Uterus (tissue), 4 donors: ENCODE results near the gene COL4A1. TPM values are rescaled to one million over a fixed set of nuclear protein-coding genes. Genes with fewer than 3 reads are reported as not detected.

ENCODE experiments used
- DNase-seq, 2 donors: peaks; one replicate each; pipeline ENCODE4 v3.0.0-alpha.2; 2019 to 2020
- H3K27ac ChIP-seq, 2 donors: fragments of 200-600 bp; sonication (generic); 1 replicate in 1 of 2; 2 replicates in 1 of 2; pipeline ENCODE4 v1.5.1; 2016 to 2018
- H3K27me3 ChIP-seq, 2 donors: fragments of 200-600 bp; sonication (generic); one replicate each; pipeline ENCODE4 v1.5.1; 2018 to 2019; ENCODE audit warnings: control low read depth in 1 of 2
- H3K36me3 ChIP-seq, 2 donors: fragments of 200-600 bp; sonication (generic); one replicate each; pipeline ENCODE4 v1.5.1; 2019; ENCODE audit warnings: control low read depth in 1 of 2
- H3K4me1 ChIP-seq, 2 donors: fragments of 200-600 bp; sonication (generic); one replicate each; pipeline ENCODE4 v1.5.1; 2018 to 2019; ENCODE audit warnings: control low read depth in 1 of 2
- H3K4me3 ChIP-seq, 2 donors: fragments of 200-600 bp; sonication (generic); 1 replicate in 1 of 2; 2 replicates in 1 of 2; pipeline ENCODE4 v1.5.1; 2018 to 2019; ENCODE audit warnings: mild to moderate bottlenecking in 1 of 2
- H3K9me3 ChIP-seq, 2 donors: fragments of 200-600 bp; sonication (generic); one replicate each; pipeline ENCODE4 v1.5.1; 2019; ENCODE audit warnings: control low read depth in 1 of 2
- CTCF ChIP-seq, 4 experiments: fragments of 200-600 bp in 2 of 4; fragments of 450-650 bp in 2 of 4; sonication (generic) in 2 of 4; IDR thresholded peaks; one replicate each; pipeline ENCODE4 v1.5.1; 2016 to 2019; ENCODE audit warnings: antibody characterized with exemption in 4 of 4, mild to moderate bottlenecking in 2 of 4, moderate library complexity in 1 of 4
- POLR2A ChIP-seq, 2 donors: fragments of 450-650 bp; IDR thresholded peaks; one replicate each; pipeline ENCODE4 v1.6.1; 2016; ENCODE audit warnings: antibody characterized with exemption in 2 of 2, mild to moderate bottlenecking in 1 of 2, moderate library complexity in 1 of 2
- intact Hi-C: fragments of 100-400 bp; cut with DNase I; formaldehyde crosslinking; loops from one replicate; pipeline ENCODE4 v1.15.1; 2023; ENCODE audit warnings: low total_unique reads
- total RNA-seq, 4 donors: library from RNA; depleted of rRNA in 3 of 4; stranded (reverse); fragments of >200 nt in 3 of 4; gene quantifications; one replicate each; pipeline versions ENCODE4 v1.1.0 to v1.2.4, GENCODE V29; 2014 to 2023
- donor health status: DM: yes; HTN: yes; CAD: no.

The COL4A1 gene
- total RNA-seq, 4 donors from 2014 or later, result 164 to 737 (median 209) TPM

- DNase-seq, result peak; percentile 71 to 79
- Histone ChIP-seq H3K36me3 (no peaks in the 10 kb centered on the region), H3K4me3 (no peak overlapping the region), H3K9me3 (no peaks in the 10 kb centered on the region), H3K4me1 (peaks cover 0 to 13% of the 10 kb centered on the region in 2 donors), H3K27ac (peak overlapping the region; percentile 63 to 64), H3K27me3 (no peaks in the 10 kb centered on the region)
- intact Hi-C loops, result no loop called here
- TF ChIP-seq CTCF (IDR thresholded peaks at IDR 0.05) (no peak), POLR2A (IDR thresholded peaks at IDR 0.05) (no peak)
Measured at GRCh38 chr13:110263888-110264287, 43.1 kb downstream of the COL4A1 start.

- Histone ChIP-seq H3K4me1 (peaks cover 0 to 13% of the 10 kb centered on the region in 2 donors), H3K9me3 (no peaks in the 10 kb centered on the region), H3K27ac (peak overlapping the region; percentile 63 to 64), H3K27me3 (no peaks in the 10 kb centered on the region), H3K4me3 (no peak overlapping the region), H3K36me3 (no peaks in the 10 kb centered on the region)
- intact Hi-C loops, result no loop called here
- TF ChIP-seq CTCF (IDR thresholded peaks at IDR 0.05) (no peak), POLR2A (IDR thresholded peaks at IDR 0.05) (no peak)
- DNase-seq, result no peak
Measured at GRCh38 chr13:110263404-110263803, 43.6 kb downstream of the COL4A1 start.

- no peaks in the 10 kb centered on the region for H3K36me3 ChIP-seq
- intact Hi-C loops, result no loop called here
- no peak for DNase-seq
- H3K27ac ChIP-seq, result peak overlapping the region; percentile 63 to 64
- H3K4me1 ChIP-seq, result peaks cover 0 to 13% of the 10 kb centered on the region in 2 donors
- no peaks in the 10 kb centered on the region for H3K9me3 ChIP-seq
- TF ChIP-seq CTCF (IDR thresholded peaks at IDR 0.05), result no peak
- no peak for TF ChIP-seq POLR2A (IDR thresholded peaks at IDR 0.05)
- H3K4me3 ChIP-seq, result no peak overlapping the region
- no peaks in the 10 kb centered on the region for H3K27me3 ChIP-seq
Measured at GRCh38 chr13:110262508-110263291, 44.3 kb downstream of the COL4A1 start.

GRCh38 chr13:110262082-110262436 lies 44.9 kb downstream of the COL4A1 start:
- DNase-seq, result no peak
- Histone ChIP-seq H3K4me1 (peaks cover 0 to 13% of the 10 kb centered on the region in 2 donors), H3K27me3 (no peaks in the 10 kb centered on the region), H3K36me3 (no peaks in the 10 kb centered on the region), H3K9me3 (no peaks in the 10 kb centered on the region), H3K4me3 (no peak overlapping the region), H3K27ac (peak overlapping the region; percentile 63 to 64)
- intact Hi-C loops, result no loop called here
- TF ChIP-seq CTCF (IDR thresholded peaks at IDR 0.05) (no peak), POLR2A (IDR thresholded peaks at IDR 0.05) (no peak)

GRCh38 chr13:110261166-110262081 lies 45.5 kb downstream of the COL4A1 start:
- intact Hi-C loops, result no loop called here
- no peaks in the 10 kb centered on the region for H3K36me3 ChIP-seq
- no peak for DNase-seq
- H3K4me3 ChIP-seq, result no peak overlapping the region
- H3K27me3 ChIP-seq, result no peaks in the 10 kb centered on the region
- H3K9me3 ChIP-seq, result no peaks in the 10 kb centered on the region
- H3K27ac ChIP-seq, result peak overlapping the region; percentile 63 to 64
- TF ChIP-seq POLR2A (IDR thresholded peaks at IDR 0.05) (no peak), CTCF (IDR thresholded peaks at IDR 0.05) (no peak)
- H3K4me1 ChIP-seq, result peaks cover 0 to 15% of the 10 kb centered on the region in 2 donors
